ENCODE measurements around the gene SMIM17. TPM values are rescaled to one million over a fixed set of nuclear protein-coding genes. Genes with fewer than 3 reads are reported as not detected.

SMIM17 gene
- total and polyA plus RNA-seq, 2 of the 4 experiments (the other 2 are of a cell fraction), result not detected

DNA sequence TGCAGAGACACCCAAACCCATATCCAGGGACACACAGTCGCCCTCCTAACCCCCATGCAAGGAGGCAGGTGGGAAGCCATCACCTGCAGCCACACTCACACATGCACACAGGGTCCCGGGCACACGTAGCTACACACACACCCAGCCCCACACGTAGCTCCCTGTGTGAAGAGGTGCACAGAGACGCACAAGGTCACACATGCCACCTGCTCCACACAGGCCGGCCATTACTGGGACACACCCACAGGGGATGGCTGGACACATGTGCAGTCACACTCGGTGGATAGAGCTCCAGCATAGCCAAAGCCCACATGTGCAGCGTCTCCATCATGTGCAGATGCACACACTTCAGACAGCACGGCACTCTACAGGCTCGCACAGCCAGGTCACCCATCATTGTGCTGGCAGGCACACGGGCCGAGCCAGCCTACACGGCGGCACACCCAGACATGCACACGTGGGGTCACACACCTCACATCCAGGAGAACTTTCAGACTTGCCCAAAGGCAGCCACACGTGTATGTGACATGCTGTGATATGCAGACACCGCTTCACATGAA lies 27.5 kb downstream of the SMIM17 start:
- BruUV-seq (replicated peaks), result no TSS peak
- no peak overlapping the region for H3K56ac ChIP-seq (ENCODE audit: extremely low read depth, insufficient read depth, low read length)
- intact Hi-C loops (cut with micrococcal nuclease), result no loop called here

More for the DNA sequence above, 27.5 kb downstream of the SMIM17 start:
- POLR2A ChIA-PET (ENCODE audit: unreplicated experiment), result no interaction called here
- Histone ChIP-seq H2BK15ac (ENCODE audit: low read depth, low read length) (no peak overlapping the region), H3K36me3 (ENCODE audit: control insufficient read depth, insufficient read depth, low read length) (no peaks in the 10 kb centered on the region), H3K9me1 (ENCODE audit: insufficient read depth, low read length) (no peaks in the 10 kb centered on the region), H2AFZ (replicated peaks; ENCODE audit: low read length, poor library complexity) (no peak overlapping the region), H3K18ac (ENCODE audit: low read depth, low read length) (no peak overlapping the region), H2BK120ac (ENCODE audit: low read depth, low read length) (no peak overlapping the region), H3K4me1 (ENCODE audit: control insufficient read depth, insufficient read depth, low read length) (no peaks in the 10 kb centered on the region), H3K79me1 (ENCODE audit: low read depth in 1 of 2, low read length in 2 of 2) (no peaks in the 10 kb centered on the region), H3K14ac (replicated peaks; ENCODE audit: low read depth, low read length) (no peak overlapping the region), H2AK9ac (replicated peaks; ENCODE audit: low read depth, low read length, poor library complexity) (no peak overlapping the region), H3K4me2 (ENCODE audit: low read depth, low read length) (no peak overlapping the region), H2BK20ac (ENCODE audit: low read depth, low read length) (no peak overlapping the region), H3K4ac (ENCODE audit: low read depth, low read length) (no peak overlapping the region), H4K8ac (ENCODE audit: low read depth in 2 of 2, low read length in 2 of 2) (no peak overlapping the region), H4K91ac (ENCODE audit: insufficient read depth, low read depth, low read length) (no peak overlapping the region), H3K27me3 (ENCODE audit: control insufficient read depth, insufficient read depth, low read length) (no peaks in the 10 kb centered on the region), H3K9ac (ENCODE audit: low read depth, low read length) (no peak overlapping the region), H4K5ac (ENCODE audit: low read depth, low read length) (no peak overlapping the region), H3K27ac (ENCODE audit: insufficient read depth, low read length) (no peak overlapping the region), H3K23ac (ENCODE audit: low read depth, low read length) (no peak overlapping the region), H4K20me1 (ENCODE audit: insufficient read depth, low read length) (no peaks in the 10 kb centered on the region), H3K4me3 (ENCODE audit: insufficient read depth, low read depth, low read length) (no peak overlapping the region), H3K9me3 (ENCODE audit: control insufficient read depth, insufficient read depth, low read length) (peaks cover 44% of the 10 kb centered on the region), H2BK5ac (ENCODE audit: low read depth, low read length, poor library complexity, severe bottlenecking) (no peak overlapping the region), H2AK5ac (ENCODE audit: low read depth, low read length) (no peak overlapping the region)
- dilution Hi-C loops (cut with HindIII; ENCODE audit: low sequenced_read_pairs, unreplicated experiment), result no loop called here
- no peak for ATAC-seq (ENCODE audit: low read depth)
- no peak for TF ChIP-seq POLR2A (IDR thresholded peaks at IDR 0.05; ENCODE audit: low read depth, low read length)
- TF ChIP-seq, protein P1, sequence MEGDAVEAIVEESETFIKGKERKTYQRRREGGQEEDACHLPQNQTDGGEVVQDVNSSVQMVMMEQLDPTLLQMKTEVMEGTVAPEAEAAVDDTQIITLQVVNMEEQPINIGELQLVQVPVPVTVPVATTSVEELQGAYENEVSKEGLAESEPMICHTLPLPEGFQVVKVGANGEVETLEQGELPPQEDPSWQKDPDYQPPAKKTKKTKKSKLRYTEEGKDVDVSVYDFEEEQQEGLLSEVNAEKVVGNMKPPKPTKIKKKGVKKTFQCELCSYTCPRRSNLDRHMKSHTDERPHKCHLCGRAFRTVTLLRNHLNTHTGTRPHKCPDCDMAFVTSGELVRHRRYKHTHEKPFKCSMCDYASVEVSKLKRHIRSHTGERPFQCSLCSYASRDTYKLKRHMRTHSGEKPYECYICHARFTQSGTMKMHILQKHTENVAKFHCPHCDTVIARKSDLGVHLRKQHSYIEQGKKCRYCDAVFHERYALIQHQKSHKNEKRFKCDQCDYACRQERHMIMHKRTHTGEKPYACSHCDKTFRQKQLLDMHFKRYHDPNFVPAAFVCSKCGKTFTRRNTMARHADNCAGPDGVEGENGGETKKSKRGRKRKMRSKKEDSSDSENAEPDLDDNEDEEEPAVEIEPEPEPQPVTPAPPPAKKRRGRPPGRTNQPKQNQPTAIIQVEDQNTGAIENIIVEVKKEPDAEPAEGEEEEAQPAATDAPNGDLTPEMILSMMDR (conservative IDR thresholded peaks at IDR 0.05; ENCODE audit: low read depth, low read length), result no peak
- TF ChIP-seq RAD21 (IDR thresholded peaks at IDR 0.05; ENCODE audit: low read length), result no peak
- WGBS, 2 experiments (ENCODE audit: extremely low coverage in 2 of 2, insufficient read length in 1 of 2), result 86% methylated on average over 4 of the region's 17 CpGs; no CpG with 5 or more reads in 1 of the 2 experiments
- in situ Hi-C loops (cut with MboI; ENCODE audit: low sequenced_read_pairs), result no loop called here
- CTCF ChIA-PET, result no interaction called here
- DNase-seq, result no peak

Data from IMR-90 (cell line).